HCT116 (cell line): ENCODE results near the gene SRSF3. TPM values are rescaled to one million over a fixed set of nuclear protein-coding genes. Genes with fewer than 3 reads are reported as not detected.

ENCODE experiments used
- ATAC-seq: fragments of 200-7000 bp; cut with Tn5 transposase; 2 replicates; pipeline ENCODE4 v1.9.1; 2020; ENCODE audit warnings: mild to moderate bottlenecking, moderate library complexity
- BruUV-seq: library from RNA; stranded (reverse); fragments of 400-500 nt; replicated peaks from 2 replicates; lab custom pipeline; 2021; lab: Mats Ljungman, UMichigan
- CTCF ChIA-PET: fragments of 300-600 bp; sonication (Branson Sonifier 250); formaldehyde crosslinking; loops from one replicate; lab custom pipeline; 2021; ENCODE audit warnings: antibody characterized with exemption; lab: Charles Lee
- POLR2A ChIA-PET: fragments of 300-600, 350-600 bp; sonication (Branson Sonifier 250); formaldehyde crosslinking; loops from one replicate; lab custom pipeline; 2021; ENCODE audit warnings: antibody characterized with exemption; lab: Charles Lee
- RAD21 ChIA-PET, 2 experiments: fragments of 300-600 bp; sonication (Branson Sonifier 250); formaldehyde crosslinking; loops; one replicate each; lab custom pipeline; 2023; ENCODE audit warnings: low total read pairs in 2 of 2; ENCODE audit not compliant: uncharacterized antibody in 2 of 2, unreplicated experiment in 2 of 2, low non-redundant PET in 1 of 2; lab: Charles Lee
- DNase-seq: peaks from one replicate; pipeline ENCODE4 v3.0.0-alpha.2; 2010; ENCODE audit warnings: low read depth, low spot score
- H2AFZ ChIP-seq: fragments of 200-600 bp; shearing (Covaris generic), sonication (generic); 2 replicates; pipeline ENCODE4 v1.6.1; 2017; ENCODE audit warnings: low read depth, mixed run types, mixed read lengths, antibody characterized with exemption, low read length; ENCODE audit not compliant: poor library complexity, severe bottlenecking
- H3K27ac ChIP-seq: 2 replicates; pipeline ENCODE4 v1.5.1; 2012; ENCODE audit warnings: low read depth, low read length
- H3K27me3 ChIP-seq: fragments of 200-600 bp; sonication (generic); 2 replicates; pipeline ENCODE4 v1.6.1; 2016; ENCODE audit warnings: mixed run types, low read length, mixed read lengths; ENCODE audit not compliant: insufficient read depth
- H3K36me3 ChIP-seq, 2 experiments: fragments of 200-500 bp in 1 of 2; fragments of 200-600 bp in 1 of 2; sonication (Bioruptor generic) in 1 of 2; sonication (generic) in 1 of 2; 2 replicates each; pipeline versions ENCODE4 v1.5.1 to v1.6.1; 2014 to 2016; ENCODE audit warnings: low read length in 2 of 2, inconsistent platforms in 1 of 2, mixed read lengths in 1 of 2, mixed run types in 1 of 2; ENCODE audit not compliant: insufficient read depth in 2 of 2, control insufficient read depth in 1 of 2
- H3K4me1 ChIP-seq, 2 experiments: fragments of 200-600 bp in 1 of 2; sonication (generic) in 1 of 2; 2 replicates each; pipeline versions ENCODE4 v1.5.1 to v1.6.1; 2012 to 2017; ENCODE audit warnings: low read length in 2 of 2, inconsistent platforms in 1 of 2, mild to moderate bottlenecking in 1 of 2, mixed read lengths in 1 of 2, mixed run types in 1 of 2, moderate library complexity in 1 of 2; ENCODE audit not compliant: insufficient read depth in 2 of 2, control insufficient read depth in 1 of 2
- H3K4me2 ChIP-seq: fragments of 200-600 bp; sonication (generic); 2 replicates; pipeline ENCODE4 v1.6.1; 2017; ENCODE audit warnings: mixed run types, low read length, mixed read lengths
- H3K4me3 ChIP-seq, 2 experiments: fragments of 200-600 bp in 1 of 2; sonication (generic) in 1 of 2; replicated peaks in 1 of 2; 2 replicates each; pipeline ENCODE4 v1.5.1; 2011 to 2016; ENCODE audit warnings: low read length in 2 of 2, control low read depth in 1 of 2, low read depth in 1 of 2, mild to moderate bottlenecking in 1 of 2, mixed read lengths in 1 of 2, mixed run types in 1 of 2
- H3K79me2 ChIP-seq: fragments of 200-600 bp; sonication (generic); 2 replicates; pipeline ENCODE4 v1.6.1; 2017; ENCODE audit warnings: mild to moderate bottlenecking, mixed run types, low read length, moderate library complexity, mixed read lengths; ENCODE audit not compliant: insufficient read depth
- H3K9ac ChIP-seq: fragments of 200-600 bp; sonication (generic); 2 replicates; pipeline ENCODE4 v1.6.1; 2016; ENCODE audit warnings: low read length, mixed read lengths
- H3K9me2 ChIP-seq: fragments of 200-600 bp; sonication (generic), shearing (Covaris generic); 2 replicates; pipeline ENCODE4 v1.6.1; 2017; ENCODE audit warnings: mixed run types, mild to moderate bottlenecking, moderate library complexity; ENCODE audit not compliant: insufficient read depth
- H3K9me3 ChIP-seq, 2 experiments: fragments of 200-500 bp in 1 of 2; fragments of 200-600 bp in 1 of 2; sonication (Bioruptor generic) in 1 of 2; sonication (generic) in 1 of 2; 2 replicates each; pipeline ENCODE4 v1.6.1; 2014 to 2017; ENCODE audit warnings: low read length in 2 of 2, mixed read lengths in 2 of 2, inconsistent platforms in 1 of 2, low read depth in 1 of 2, mild to moderate bottlenecking in 1 of 2, mixed run types in 1 of 2, moderate library complexity in 1 of 2; ENCODE audit not compliant: control insufficient read depth in 1 of 2, insufficient read depth in 1 of 2
- H4K20me1 ChIP-seq: fragments of 200-600 bp; sonication (generic), shearing (Covaris generic); 2 replicates; pipeline ENCODE4 v1.6.1; 2017; ENCODE audit warnings: mixed run types, mild to moderate bottlenecking, moderate library complexity; ENCODE audit not compliant: insufficient read depth
- CEBPB ChIP-seq: IDR thresholded peaks from 2 replicates; pipeline ENCODE4 v1.6.1; 2012; ENCODE audit warnings: low read depth
- CTCF ChIP-seq, 3 experiments: fragments of 200-600 bp in 1 of 3; sonication (generic) in 1 of 3; IDR thresholded peaks in 2 of 3; conservative IDR thresholded peaks in 1 of 3; 2 replicates each; pipeline ENCODE4 v1.5.1; 2012 to 2017; ENCODE audit warnings: low read depth in 2 of 3, low read length in 2 of 3, antibody characterized with exemption in 1 of 3, borderline replicate concordance in 1 of 3, control low read depth in 1 of 3, mild to moderate bottlenecking in 1 of 3, mixed read lengths in 1 of 3, mixed run types in 1 of 3, moderate library complexity in 1 of 3; ENCODE audit not compliant: insufficient read depth in 1 of 3
- POLR2AphosphoS5 ChIP-seq: IDR thresholded peaks from 2 replicates; pipeline ENCODE4 v1.6.1; 2011; ENCODE audit warnings: mild to moderate bottlenecking, low read depth, low read length, moderate library complexity
- RAD21 ChIP-seq: IDR thresholded peaks from 2 replicates; pipeline ENCODE4 v1.6.1; 2012; ENCODE audit warnings: low read depth, mild to moderate bottlenecking
- SRF ChIP-seq: IDR thresholded peaks from 2 replicates; pipeline ENCODE4 v1.6.1; 2012; ENCODE audit warnings: low read depth
- intact Hi-C: fragments of 100-400 bp; cut with micrococcal nuclease; formaldehyde crosslinking; loops from 2 replicates; pipeline ENCODE4 v1.10.0; 2022
- total RNA-seq: library from RNA; stranded (reverse); gene quantifications from one replicate; pipeline ENCODE4 v1.2.1, GENCODE V29; 2021; ENCODE audit not compliant: unreplicated experiment

Gene SRSF3
- total RNA-seq, 1 experiment from 2014 or later: 362 TPM

DNA sequence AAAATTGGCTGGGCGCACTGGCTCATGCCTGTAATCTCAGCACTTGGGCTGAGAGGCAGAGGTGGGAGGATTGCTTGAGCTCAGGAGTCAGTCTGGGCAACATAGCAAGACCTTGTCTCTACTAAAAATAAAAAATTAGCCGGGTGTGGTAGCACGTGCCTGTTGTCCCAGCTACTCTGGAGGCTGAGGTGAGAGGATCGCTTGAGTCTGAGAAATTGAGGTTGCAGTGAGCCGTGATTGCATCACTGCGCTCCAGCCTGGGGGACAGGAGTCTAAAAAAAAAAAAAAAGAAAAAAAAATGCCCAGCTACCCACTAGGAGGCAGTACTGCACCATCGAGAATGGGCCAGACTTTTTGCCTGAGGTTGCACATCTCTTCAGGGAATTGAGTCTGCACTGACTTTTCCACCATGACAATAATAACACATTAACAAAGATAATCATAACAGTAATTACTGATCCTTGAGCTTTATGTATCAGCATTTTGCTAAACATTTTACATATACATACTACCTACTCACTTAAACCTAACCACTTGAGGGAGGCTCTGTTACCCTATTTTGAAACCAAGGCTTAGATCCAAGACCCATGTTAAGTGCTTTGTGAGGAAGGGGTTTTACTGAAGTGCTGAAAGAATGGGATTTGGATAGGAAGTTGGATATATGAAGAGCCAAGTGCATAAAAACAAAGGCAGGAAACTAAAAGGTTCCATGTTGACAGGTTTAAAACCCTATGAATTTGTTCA is 21.0 kb downstream of the SRSF3 start:
- POLR2A ChIA-PET: interaction anchor here (1.1 to 2.0 kb wide), 5 partner anchors 9 to 167 kb away, joined by 3 to 9 read pairs (median 5); partner anchors contain the start of gene CDKN1A
- RAD21 ChIA-PET: interaction anchor here (0.7 to 2.0 kb wide), 5 partner anchors 47 to 167 kb away, joined by 3 to 7 read pairs (median 5); no protein-coding TSS in a partner anchor

More for the DNA sequence above, 21.0 kb downstream of the SRSF3 start:
- no peaks in the 10 kb centered on the region for H3K27me3 ChIP-seq
- no peaks in the 10 kb centered on the region; the same call in 1 of the 2 replicates for H3K79me2 ChIP-seq
- H3K9ac ChIP-seq: no peak overlapping the region
- H2AFZ ChIP-seq: no peak overlapping the region
- DNase-seq: peak; percentile 41
- no TSS peak for BruUV-seq
- H3K4me2 ChIP-seq: no peak overlapping the region
- H3K9me2 ChIP-seq: no peaks in the 10 kb centered on the region
- no peak overlapping the region for H3K4me3 ChIP-seq
- peaks cover 16 to 17% of the 10 kb centered on the region in 2 experiments for H3K4me1 ChIP-seq
- TF ChIP-seq SRF (no peak), CTCF (IDR thresholded peaks at IDR 0.05 in 2 of 3, conservative IDR thresholded peaks at IDR 0.05 in 1 of 3; ENCODE audit: borderline replicate concordance in 1 of 3, insufficient read depth in 1 of 3, low read depth in 2 of 3, low read length in 2 of 3) (peak; percentile 70 to 86 (median 79)), POLR2AphosphoS5 (no peak), RAD21 (peak; percentile 89), CEBPB (peak; percentile 92)
- peak; percentile 58 for ATAC-seq
- CTCF ChIA-PET: interaction anchor here (0.7 to 2.8 kb wide), 18 partner anchors 9 to 595 kb away, joined by 3 to 36 read pairs (median 4); partner anchors contain the start of gene CDKN1A
- H3K27ac ChIP-seq: no peak overlapping the region
- no peaks in the 10 kb centered on the region for H3K9me3 ChIP-seq
- peaks cover 3% of the 10 kb centered on the region; the same call in 1 of the 2 replicates for H4K20me1 ChIP-seq
- H3K36me3 ChIP-seq: peaks cover 0 to 4% of the 10 kb centered on the region in 2 experiments; a peak in 2 of 4 replicates
- intact Hi-C loops: loop anchor here (1.0 kb wide), 2 partner anchors 109 to 144 kb away; no protein-coding TSS in a partner anchor
